Measurements from ENCODE around the gene PRKCA.
A peak's percentile ranks its signal among the peaks of the same experiment; 100 is the strongest.

The PRKCA gene

GRCh38 chr17:66498580-66498979 lies 196.2 kb downstream of the PRKCA start:
- no peak overlapping the region for H3K27ac ChIP-seq
- no peak overlapping the region for H3K4me3 ChIP-seq
- no peak for TF ChIP-seq CTCF (IDR thresholded peaks at IDR 0.05)
- DNase-seq (ENCODE audit: low spot score) = no peak

GRCh38 chr17:66506641-66507040 lies 204.2 kb downstream of the PRKCA start:
- H3K4me3 ChIP-seq = no peak overlapping the region
- H3K27ac ChIP-seq = no peak overlapping the region
- no peak for DNase-seq (ENCODE audit: low spot score)
- TF ChIP-seq CTCF (IDR thresholded peaks at IDR 0.05) = no peak

- Histone ChIP-seq H3K4me3 (no peak overlapping the region), H3K27ac (no peak overlapping the region)
- no peak for DNase-seq (ENCODE audit: low spot score)
- no peak for TF ChIP-seq CTCF (IDR thresholded peaks at IDR 0.05)
Observed at GRCh38 chr17:66507103-66507923, 204.9 kb downstream of the PRKCA start.

- TF ChIP-seq CTCF (IDR thresholded peaks at IDR 0.05) = no peak
- Histone ChIP-seq H3K27ac (peak overlapping the region in 1 of 2 donors; percentile 9), H3K4me3 (no peak overlapping the region)
- no peak for DNase-seq (ENCODE audit: low spot score)
Observed at GRCh38 chr17:66507982-66508760, 205.8 kb downstream of the PRKCA start.

GRCh38 chr17:66508896-66509844 lies 206.8 kb downstream of the PRKCA start:
- Histone ChIP-seq H3K4me3 (no peak overlapping the region), H3K27ac (peak overlapping the region in 1 of 2 donors; percentile 9)
- DNase-seq (ENCODE audit: low spot score) = no peak

More at GRCh38 chr17:66508896-66509844, 206.8 kb downstream of the PRKCA start:
- TF ChIP-seq CTCF (IDR thresholded peaks at IDR 0.05) = no peak
